Stimulated activated CD8-positive, alpha-beta memory T cell treated with anti-CD3 and anti-CD28 coated beads, Interleukin-7, amount 100 ng/mL, for 48 hours (primary cell): ENCODE data around the gene AKAP13.

Source experiments
- DNase-seq, 2 donors: peaks; one replicate each; pipeline ENCODE4 v3.0.0-alpha.2; 2020; ENCODE audit warnings: low read depth in 1 of 2; ENCODE audit errors: extremely low read depth in 1 of 2

Gene AKAP13

GRCh38 chr15:85773970-85774369, 393.6 kb downstream of the AKAP13 start:
- DNase-seq: no peak

- DNase-seq: no peak
These were observed 397.1 kb downstream of the AKAP13 start for GRCh38 chr15:85777250-85778106.

GRCh38 chr15:85778107-85778776, 397.8 kb downstream of the AKAP13 start:
- DNase-seq: no peak

GRCh38 chr15:85779249-85779648, 398.8 kb downstream of the AKAP13 start:
- no peak for DNase-seq

- no peak for DNase-seq
These were observed 400.0 kb downstream of the AKAP13 start for GRCh38 chr15:85780225-85780985.

GRCh38 chr15:85781099-85781498, 400.7 kb downstream of the AKAP13 start:
- DNase-seq: no peak

GRCh38 chr15:85782064-85782463, 401.7 kb downstream of the AKAP13 start:
- DNase-seq: no peak

GRCh38 chr15:85785887-85786780, 405.7 kb downstream of the AKAP13 start:
- DNase-seq: no peak

- DNase-seq: no peak
These were observed 406.3 kb downstream of the AKAP13 start for GRCh38 chr15:85786781-85787114.

GRCh38 chr15:85788771-85789495, 408.5 kb downstream of the AKAP13 start:
- no peak for DNase-seq

GRCh38 chr15:85789496-85789875, 409.1 kb downstream of the AKAP13 start:
- no peak for DNase-seq

- no peak for DNase-seq
These were observed 411.8 kb downstream of the AKAP13 start for GRCh38 chr15:85792102-85792731.

- no peak for DNase-seq
These were observed 412.6 kb downstream of the AKAP13 start for GRCh38 chr15:85792912-85793590.

- DNase-seq: no peak
These were observed 413.5 kb downstream of the AKAP13 start for GRCh38 chr15:85793641-85794597.

- DNase-seq: peak; percentile 80 to 87
These were observed 414.4 kb downstream of the AKAP13 start, which contains the start of gene KLHL25 for GRCh38 chr15:85794598-85795336. KLHL25 (minus strand) TSS chr15:85794925; CDS start chr15:85769810, 25,115 bp downstream.

GRCh38 chr15:85795337-85796305, 415.2 kb downstream of the AKAP13 start:
- no peak for DNase-seq
